Upper lobe of right lung (tissue), 1 donor: ENCODE results near the gene GGCT. TPM values are rescaled to one million over a fixed set of nuclear protein-coding genes. Genes with fewer than 3 reads are reported as not detected.

Source experiments
- ATAC-seq: fragments of 200-7000 bp; cut with Tn5 transposase; one replicate; pipeline ENCODE4 v1.9.1; 2020; ENCODE audit warnings: mild to moderate bottlenecking, moderate library complexity
- DNase-seq: peaks from one replicate; pipeline ENCODE4 v3.0.0-alpha.2; 2020
- H3K27ac ChIP-seq: fragments of 200-600 bp; one replicate; pipeline ENCODE4 v1.8.0; 2022
- H3K27me3 ChIP-seq: fragments of 200-600 bp; one replicate; pipeline ENCODE4 v1.8.0; 2022; ENCODE audit warnings: mild to moderate bottlenecking
- H3K36me3 ChIP-seq: fragments of 200-600 bp; one replicate; pipeline ENCODE4 v1.8.0; 2022
- H3K4me1 ChIP-seq: fragments of 200-600 bp; one replicate; pipeline ENCODE4 v1.8.0; 2022
- H3K4me3 ChIP-seq: fragments of 200-600 bp; one replicate; pipeline ENCODE4 v1.8.0; 2022; ENCODE audit warnings: mild to moderate bottlenecking
- H3K9me3 ChIP-seq: fragments of 200-600 bp; one replicate; pipeline ENCODE4 v1.8.0; 2022
- CTCF ChIP-seq: fragments of 200-600 bp; IDR thresholded peaks from one replicate; pipeline ENCODE4 v1.8.0; 2022; ENCODE audit warnings: antibody characterized with exemption
- intact Hi-C: fragments of 100-400 bp; cut with DNase I; formaldehyde crosslinking; loops from one replicate; pipeline ENCODE4 v1.11.0; 2022
- total RNA-seq: library from RNA; stranded (reverse); fragmentation: NEBNext Ultra II Directional; extraction: Animal tissue kit (Norgen Biotek cat#: 25700); gene quantifications from one replicate; pipeline ENCODE4 v1.2.1, GENCODE V29; 2021
- donor health status: DM: no; HTN: yes; CAD: no; lungs with severe emphysema.

Gene GGCT
- total RNA-seq, 1 donor from 2014 or later: 25.6 TPM

GRCh38 chr7:30502470-30503251 is 2.0 kb downstream of the GGCT start:
- peaks cover 18% of the 10 kb centered on the region for H3K4me1 ChIP-seq
- ATAC-seq (no peak), DNase-seq (no peak)
- peaks cover 15% of the 10 kb centered on the region for H3K36me3 ChIP-seq
- H3K27me3 ChIP-seq: no peaks in the 10 kb centered on the region
- no peak overlapping the region for H3K27ac ChIP-seq
- no peaks in the 10 kb centered on the region for H3K9me3 ChIP-seq
- no peak for TF ChIP-seq CTCF
- no peak overlapping the region for H3K4me3 ChIP-seq
- intact Hi-C loops: no loop called here

- intact Hi-C loops: no loop called here
- H3K9me3 ChIP-seq: no peaks in the 10 kb centered on the region
Measured at GRCh38 chr7:30501264-30501663, 3.4 kb downstream of the GGCT start.

GRCh38 chr7:30493228-30493627 is 11.4 kb downstream of the GGCT start:
- peaks cover 14% of the 10 kb centered on the region for H3K36me3 ChIP-seq

More at GRCh38 chr7:30501264-30501663, 3.4 kb downstream of the GGCT start:
- DNase-seq: no peak
- ATAC-seq: no peak
- H3K36me3 ChIP-seq: peaks cover 26% of the 10 kb centered on the region
- no peak for TF ChIP-seq CTCF
- H3K4me1 ChIP-seq: peaks cover 18% of the 10 kb centered on the region
- H3K27me3 ChIP-seq: no peaks in the 10 kb centered on the region
- no peak overlapping the region for H3K4me3 ChIP-seq
- H3K27ac ChIP-seq: no peak overlapping the region

GRCh38 chr7:30491417-30491816 is 13.2 kb downstream of the GGCT start:
- ATAC-seq: no peak
- peaks cover 2% of the 10 kb centered on the region for H3K36me3 ChIP-seq
- peaks cover 7% of the 10 kb centered on the region for H3K9me3 ChIP-seq
- H3K27me3 ChIP-seq: no peaks in the 10 kb centered on the region
- intact Hi-C loops: no loop called here
- H3K4me3 ChIP-seq: no peak overlapping the region
- no peak for TF ChIP-seq CTCF
- H3K27ac ChIP-seq: no peak overlapping the region
- no peak for DNase-seq
- H3K4me1 ChIP-seq: no peaks in the 10 kb centered on the region

More at GRCh38 chr7:30493228-30493627, 11.4 kb downstream of the GGCT start:
- DNase-seq (no peak), ATAC-seq (no peak)
- Histone ChIP-seq H3K4me1 (no peaks in the 10 kb centered on the region), H3K4me3 (no peak overlapping the region), H3K27me3 (no peaks in the 10 kb centered on the region), H3K9me3 (peaks cover 7% of the 10 kb centered on the region), H3K27ac (no peak overlapping the region)
- intact Hi-C loops: no loop called here
- TF ChIP-seq CTCF: no peak

GRCh38 chr7:30487371-30487770 is 17.3 kb downstream of the GGCT start:
- DNase-seq: no peak
- no peak for TF ChIP-seq CTCF
- Histone ChIP-seq H3K36me3 (no peaks in the 10 kb centered on the region), H3K9me3 (peaks cover 7% of the 10 kb centered on the region), H3K27me3 (no peaks in the 10 kb centered on the region), H3K27ac (no peak overlapping the region), H3K4me1 (no peaks in the 10 kb centered on the region), H3K4me3 (no peak overlapping the region)
- ATAC-seq: no peak
- intact Hi-C loops: no loop called here
